Sigmoid colon (tissue), 4 donors: ENCODE results near the gene PLB1.

Source experiments
- EP300 ChIP-seq, 4 donors: sonication (generic); formaldehyde crosslinking; IDR thresholded peaks; one replicate each; pipeline ENCODE4 v1.6.1; 2017; ENCODE audit warnings: antibody characterized with exemption in 4 of 4
- POLR2A ChIP-seq, 2 donors: fragments of 450-650 bp; IDR thresholded peaks; one replicate each; pipeline ENCODE4 v1.6.1; 2016; ENCODE audit warnings: antibody characterized with exemption in 2 of 2, mild to moderate bottlenecking in 2 of 2, moderate library complexity in 2 of 2
- TF ChIP-seq, protein P1 (sequence below), 4 experiments: fragments of 450-650 bp in 3 of 4; fragments of 200-600 bp in 1 of 4; IDR thresholded peaks; one replicate each; pipeline ENCODE4 v1.5.1; 2016 to 2019; ENCODE audit warnings: antibody characterized with exemption in 4 of 4, mild to moderate bottlenecking in 3 of 4, moderate library complexity in 2 of 4

GRCh38 chr2:28565720-28566295, 69.9 kb downstream of the PLB1 start:
- TF ChIP-seq, protein P1, sequence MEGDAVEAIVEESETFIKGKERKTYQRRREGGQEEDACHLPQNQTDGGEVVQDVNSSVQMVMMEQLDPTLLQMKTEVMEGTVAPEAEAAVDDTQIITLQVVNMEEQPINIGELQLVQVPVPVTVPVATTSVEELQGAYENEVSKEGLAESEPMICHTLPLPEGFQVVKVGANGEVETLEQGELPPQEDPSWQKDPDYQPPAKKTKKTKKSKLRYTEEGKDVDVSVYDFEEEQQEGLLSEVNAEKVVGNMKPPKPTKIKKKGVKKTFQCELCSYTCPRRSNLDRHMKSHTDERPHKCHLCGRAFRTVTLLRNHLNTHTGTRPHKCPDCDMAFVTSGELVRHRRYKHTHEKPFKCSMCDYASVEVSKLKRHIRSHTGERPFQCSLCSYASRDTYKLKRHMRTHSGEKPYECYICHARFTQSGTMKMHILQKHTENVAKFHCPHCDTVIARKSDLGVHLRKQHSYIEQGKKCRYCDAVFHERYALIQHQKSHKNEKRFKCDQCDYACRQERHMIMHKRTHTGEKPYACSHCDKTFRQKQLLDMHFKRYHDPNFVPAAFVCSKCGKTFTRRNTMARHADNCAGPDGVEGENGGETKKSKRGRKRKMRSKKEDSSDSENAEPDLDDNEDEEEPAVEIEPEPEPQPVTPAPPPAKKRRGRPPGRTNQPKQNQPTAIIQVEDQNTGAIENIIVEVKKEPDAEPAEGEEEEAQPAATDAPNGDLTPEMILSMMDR (IDR thresholded peaks at IDR 0.05), result no peak
- TF ChIP-seq EP300 (IDR thresholded peaks at IDR 0.05), result no peak
- no peak for TF ChIP-seq POLR2A (IDR thresholded peaks at IDR 0.05)
